HCT116 (cell line): Measurements from ENCODE around the gene FRMD4A. TPM values are rescaled to one million over a fixed set of nuclear protein-coding genes. Genes with fewer than 3 reads are reported as not detected.

Experiments
- ATAC-seq: fragments of 200-7000 bp; cut with Tn5 transposase; 2 replicates; pipeline ENCODE4 v1.9.1; 2020; ENCODE audit warnings: mild to moderate bottlenecking, moderate library complexity
- BruUV-seq: library from RNA; stranded (reverse); fragments of 400-500 nt; replicated peaks from 2 replicates; lab custom pipeline; 2021; lab: Mats Ljungman, UMichigan
- CTCF ChIA-PET: fragments of 300-600 bp; sonication (Branson Sonifier 250); formaldehyde crosslinking; loops from one replicate; lab custom pipeline; 2021; ENCODE audit warnings: antibody characterized with exemption; lab: Charles Lee
- POLR2A ChIA-PET: fragments of 300-600, 350-600 bp; sonication (Branson Sonifier 250); formaldehyde crosslinking; loops from one replicate; lab custom pipeline; 2021; ENCODE audit warnings: antibody characterized with exemption; lab: Charles Lee
- RAD21 ChIA-PET, 2 experiments: fragments of 300-600 bp; sonication (Branson Sonifier 250); formaldehyde crosslinking; loops; one replicate each; lab custom pipeline; 2023; ENCODE audit warnings: low total read pairs in 2 of 2; ENCODE audit not compliant: uncharacterized antibody in 2 of 2, unreplicated experiment in 2 of 2, low non-redundant PET in 1 of 2; lab: Charles Lee
- DNase-seq: peaks from one replicate; pipeline ENCODE4 v3.0.0-alpha.2; 2010; ENCODE audit warnings: low read depth, low spot score
- H2AFZ ChIP-seq: fragments of 200-600 bp; shearing (Covaris generic), sonication (generic); 2 replicates; pipeline ENCODE4 v1.6.1; 2017; ENCODE audit warnings: low read depth, mixed run types, mixed read lengths, antibody characterized with exemption, low read length; ENCODE audit not compliant: poor library complexity, severe bottlenecking
- H3K27ac ChIP-seq: 2 replicates; pipeline ENCODE4 v1.5.1; 2012; ENCODE audit warnings: low read depth, low read length
- H3K27me3 ChIP-seq: fragments of 200-600 bp; sonication (generic); 2 replicates; pipeline ENCODE4 v1.6.1; 2016; ENCODE audit warnings: mixed run types, low read length, mixed read lengths; ENCODE audit not compliant: insufficient read depth
- H3K36me3 ChIP-seq, 2 experiments: fragments of 200-500 bp in 1 of 2; fragments of 200-600 bp in 1 of 2; sonication (Bioruptor generic) in 1 of 2; sonication (generic) in 1 of 2; 2 replicates each; pipeline versions ENCODE4 v1.5.1 to v1.6.1; 2014 to 2016; ENCODE audit warnings: low read length in 2 of 2, inconsistent platforms in 1 of 2, mixed read lengths in 1 of 2, mixed run types in 1 of 2; ENCODE audit not compliant: insufficient read depth in 2 of 2, control insufficient read depth in 1 of 2
- H3K4me1 ChIP-seq, 2 experiments: fragments of 200-600 bp in 1 of 2; sonication (generic) in 1 of 2; 2 replicates each; pipeline versions ENCODE4 v1.5.1 to v1.6.1; 2012 to 2017; ENCODE audit warnings: low read length in 2 of 2, inconsistent platforms in 1 of 2, mild to moderate bottlenecking in 1 of 2, mixed read lengths in 1 of 2, mixed run types in 1 of 2, moderate library complexity in 1 of 2; ENCODE audit not compliant: insufficient read depth in 2 of 2, control insufficient read depth in 1 of 2
- H3K4me2 ChIP-seq: fragments of 200-600 bp; sonication (generic); 2 replicates; pipeline ENCODE4 v1.6.1; 2017; ENCODE audit warnings: mixed run types, low read length, mixed read lengths
- H3K4me3 ChIP-seq, 2 experiments: fragments of 200-600 bp in 1 of 2; sonication (generic) in 1 of 2; replicated peaks in 1 of 2; 2 replicates each; pipeline ENCODE4 v1.5.1; 2011 to 2016; ENCODE audit warnings: low read length in 2 of 2, control low read depth in 1 of 2, low read depth in 1 of 2, mild to moderate bottlenecking in 1 of 2, mixed read lengths in 1 of 2, mixed run types in 1 of 2
- H3K79me2 ChIP-seq: fragments of 200-600 bp; sonication (generic); 2 replicates; pipeline ENCODE4 v1.6.1; 2017; ENCODE audit warnings: mild to moderate bottlenecking, mixed run types, low read length, moderate library complexity, mixed read lengths; ENCODE audit not compliant: insufficient read depth
- H3K9ac ChIP-seq: fragments of 200-600 bp; sonication (generic); 2 replicates; pipeline ENCODE4 v1.6.1; 2016; ENCODE audit warnings: low read length, mixed read lengths
- H3K9me2 ChIP-seq: fragments of 200-600 bp; sonication (generic), shearing (Covaris generic); 2 replicates; pipeline ENCODE4 v1.6.1; 2017; ENCODE audit warnings: mixed run types, mild to moderate bottlenecking, moderate library complexity; ENCODE audit not compliant: insufficient read depth
- H3K9me3 ChIP-seq, 2 experiments: fragments of 200-500 bp in 1 of 2; fragments of 200-600 bp in 1 of 2; sonication (Bioruptor generic) in 1 of 2; sonication (generic) in 1 of 2; 2 replicates each; pipeline ENCODE4 v1.6.1; 2014 to 2017; ENCODE audit warnings: low read length in 2 of 2, mixed read lengths in 2 of 2, inconsistent platforms in 1 of 2, low read depth in 1 of 2, mild to moderate bottlenecking in 1 of 2, mixed run types in 1 of 2, moderate library complexity in 1 of 2; ENCODE audit not compliant: control insufficient read depth in 1 of 2, insufficient read depth in 1 of 2
- H4K20me1 ChIP-seq: fragments of 200-600 bp; sonication (generic), shearing (Covaris generic); 2 replicates; pipeline ENCODE4 v1.6.1; 2017; ENCODE audit warnings: mixed run types, mild to moderate bottlenecking, moderate library complexity; ENCODE audit not compliant: insufficient read depth
- EGR1 ChIP-seq: IDR thresholded peaks from 2 replicates; pipeline ENCODE4 v1.6.1; 2012; ENCODE audit warnings: low read depth
- EZH2 ChIP-seq: fragments of 200-600 bp; sonication (generic); IDR thresholded peaks from 2 replicates; pipeline ENCODE4 v1.6.1; 2017; ENCODE audit warnings: antibody characterized with exemption, mixed run types
- FOSL1 ChIP-seq: IDR thresholded peaks from 2 replicates; pipeline ENCODE4 v1.6.1; 2012; ENCODE audit warnings: low read depth
- JUND ChIP-seq: IDR thresholded peaks from 2 replicates; pipeline ENCODE4 v1.6.1; 2012
- POLR2AphosphoS5 ChIP-seq: IDR thresholded peaks from 2 replicates; pipeline ENCODE4 v1.6.1; 2011; ENCODE audit warnings: mild to moderate bottlenecking, low read depth, low read length, moderate library complexity
- SIN3A ChIP-seq: IDR thresholded peaks from 2 replicates; pipeline ENCODE4 v1.6.1; 2012; ENCODE audit warnings: low read depth
- TCF7L2 ChIP-seq: IDR thresholded peaks from 2 replicates; pipeline ENCODE4 v1.7.0; 2011; ENCODE audit warnings: borderline replicate concordance, inconsistent platforms; ENCODE audit not compliant: insufficient read depth, insufficient read length; ENCODE audit errors: extremely low read depth
- YY1 ChIP-seq: IDR thresholded peaks from 2 replicates; pipeline ENCODE4 v1.6.1; 2011; ENCODE audit warnings: low read length, low read depth, moderate library complexity, mild to moderate bottlenecking; ENCODE audit not compliant: insufficient replicate concordance; ENCODE audit errors: extremely low read depth
- intact Hi-C: fragments of 100-400 bp; cut with micrococcal nuclease; formaldehyde crosslinking; loops from 2 replicates; pipeline ENCODE4 v1.10.0; 2022
- total RNA-seq: library from RNA; stranded (reverse); gene quantifications from one replicate; pipeline ENCODE4 v1.2.1, GENCODE V29; 2021; ENCODE audit not compliant: unreplicated experiment
- TF ChIP-seq, protein P1 (sequence below): IDR thresholded peaks from 2 replicates; pipeline ENCODE4 v1.6.1; 2011; ENCODE audit warnings: mild to moderate bottlenecking, low read length, moderate library complexity; ENCODE audit not compliant: insufficient replicate concordance; ENCODE audit errors: extremely low read depth
- TF ChIP-seq, protein P2 (sequence below): IDR thresholded peaks from 2 replicates; pipeline ENCODE4 v1.6.1; 2012

FRMD4A gene
- total RNA-seq, 1 experiment from 2014 or later = 0.20 TPM

- no peak overlapping the region for H3K9ac ChIP-seq
- no peaks in the 10 kb centered on the region for H3K9me2 ChIP-seq
- no peaks in the 10 kb centered on the region; the same call in 1 of the 2 replicates for H4K20me1 ChIP-seq
- RAD21 ChIA-PET = no interaction called here
- intact Hi-C loops = no loop called here
- POLR2A ChIA-PET = no interaction called here
- H3K9me3 ChIP-seq = no peaks in the 10 kb centered on the region
- H3K27me3 ChIP-seq = peaks cover 90% of the 10 kb centered on the region
- H3K4me2 ChIP-seq = no peak overlapping the region
- CTCF ChIA-PET = no interaction called here
- no peaks in the 10 kb centered on the region for H3K79me2 ChIP-seq
- ATAC-seq (no peak), DNase-seq (no peak)
- H3K4me3 ChIP-seq = no peak overlapping the region
- H2AFZ ChIP-seq = no peak overlapping the region
- H3K27ac ChIP-seq = no peak overlapping the region
- TF ChIP-seq YY1 (no peak), SIN3A (no peak), EGR1 (no peak), JUND (no peak), EZH2 (no peak), TCF7L2 (no peak), FOSL1 (no peak), POLR2AphosphoS5 (no peak)
- TF ChIP-seq, protein P1, sequence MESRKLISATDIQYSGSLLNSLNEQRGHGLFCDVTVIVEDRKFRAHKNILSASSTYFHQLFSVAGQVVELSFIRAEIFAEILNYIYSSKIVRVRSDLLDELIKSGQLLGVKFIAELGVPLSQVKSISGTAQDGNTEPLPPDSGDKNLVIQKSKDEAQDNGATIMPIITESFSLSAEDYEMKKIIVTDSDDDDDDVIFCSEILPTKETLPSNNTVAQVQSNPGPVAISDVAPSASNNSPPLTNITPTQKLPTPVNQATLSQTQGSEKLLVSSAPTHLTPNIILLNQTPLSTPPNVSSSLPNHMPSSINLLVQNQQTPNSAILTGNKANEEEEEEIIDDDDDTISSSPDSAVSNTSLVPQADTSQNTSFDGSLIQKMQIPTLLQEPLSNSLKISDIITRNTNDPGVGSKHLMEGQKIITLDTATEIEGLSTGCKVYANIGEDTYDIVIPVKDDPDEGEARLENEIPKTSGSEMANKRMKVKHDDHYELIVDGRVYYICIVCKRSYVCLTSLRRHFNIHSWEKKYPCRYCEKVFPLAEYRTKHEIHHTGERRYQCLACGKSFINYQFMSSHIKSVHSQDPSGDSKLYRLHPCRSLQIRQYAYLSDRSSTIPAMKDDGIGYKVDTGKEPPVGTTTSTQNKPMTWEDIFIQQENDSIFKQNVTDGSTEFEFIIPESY = no peak
- TF ChIP-seq, protein P2, sequence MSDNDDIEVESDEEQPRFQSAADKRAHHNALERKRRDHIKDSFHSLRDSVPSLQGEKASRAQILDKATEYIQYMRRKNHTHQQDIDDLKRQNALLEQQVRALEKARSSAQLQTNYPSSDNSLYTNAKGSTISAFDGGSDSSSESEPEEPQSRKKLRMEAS = no peak
- no TSS peak for BruUV-seq
- H3K36me3 ChIP-seq = no peaks in the 10 kb centered on the region
- H3K4me1 ChIP-seq = no peaks in the 10 kb centered on the region
Observed at GRCh38 chr10:14173706-14174594, 156.8 kb downstream of the FRMD4A start.
